ENCODE results near the gene CA10.

CA10 gene

DNA sequence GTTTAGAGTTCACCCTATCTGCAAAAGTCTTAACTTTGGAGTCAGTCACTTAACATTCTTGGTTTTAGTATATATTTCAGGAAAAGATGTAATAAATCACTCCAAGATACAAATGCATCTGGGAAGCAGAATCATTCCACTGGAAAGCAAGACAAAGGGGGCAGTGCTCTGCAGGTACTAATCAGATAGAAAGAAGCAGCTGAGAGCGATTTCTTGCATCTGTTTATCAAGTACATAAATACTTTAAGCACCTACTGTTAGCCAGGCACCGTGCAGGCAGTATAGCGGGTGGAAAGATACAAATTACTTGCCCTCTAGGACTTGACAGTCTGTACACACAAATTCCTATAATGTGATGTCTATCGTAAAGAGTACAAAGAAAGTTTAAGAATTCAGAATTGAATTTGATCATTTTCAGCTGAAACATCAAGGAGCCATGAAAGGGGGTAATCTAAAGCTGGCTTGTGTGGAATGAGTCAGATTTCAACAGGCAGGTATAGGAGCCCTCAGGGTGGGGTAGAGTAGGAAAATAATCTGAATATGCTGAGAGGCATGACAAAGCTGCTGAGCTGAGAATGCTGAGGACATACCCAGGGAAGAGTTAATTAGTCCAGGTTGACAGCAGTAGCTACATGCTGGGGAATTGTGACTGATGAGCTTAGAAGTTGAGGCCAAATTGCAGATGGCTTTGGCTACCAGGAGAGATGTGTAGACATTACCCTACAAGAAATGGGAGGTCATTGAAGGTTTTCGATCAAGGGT, 110.2 kb downstream of the CA10 start:
- H3K4me3 ChIP-seq (ENCODE audit: low read depth, low read length): no peak overlapping the region
- in situ Hi-C loops (cut with HindIII; ENCODE audit: low sequenced_read_pairs): no loop called here
- TF ChIP-seq CTCF (IDR thresholded peaks at IDR 0.05; ENCODE audit: low read depth, low read length): no peak
- no peak for DNase-seq (ENCODE audit: low read depth, low spot score)

- DNase-seq (ENCODE audit: low read depth, low spot score): no peak
- H3K4me3 ChIP-seq (ENCODE audit: low read depth, low read length): no peak overlapping the region
- TF ChIP-seq CTCF (IDR thresholded peaks at IDR 0.05; ENCODE audit: low read depth, low read length): no peak
- in situ Hi-C loops (cut with HindIII; ENCODE audit: low sequenced_read_pairs): no loop called here
These were observed 111.4 kb downstream of the CA10 start for GRCh38 chr17:52047086-52047485.

- TF ChIP-seq CTCF (IDR thresholded peaks at IDR 0.05; ENCODE audit: low read depth, low read length): no peak
- DNase-seq (ENCODE audit: low read depth, low spot score): no peak
- no peak overlapping the region for H3K4me3 ChIP-seq (ENCODE audit: low read depth, low read length)
- in situ Hi-C loops (cut with HindIII; ENCODE audit: low sequenced_read_pairs): no loop called here
These were observed 117.3 kb downstream of the CA10 start for GRCh38 chr17:52041123-52041617.

DNA sequence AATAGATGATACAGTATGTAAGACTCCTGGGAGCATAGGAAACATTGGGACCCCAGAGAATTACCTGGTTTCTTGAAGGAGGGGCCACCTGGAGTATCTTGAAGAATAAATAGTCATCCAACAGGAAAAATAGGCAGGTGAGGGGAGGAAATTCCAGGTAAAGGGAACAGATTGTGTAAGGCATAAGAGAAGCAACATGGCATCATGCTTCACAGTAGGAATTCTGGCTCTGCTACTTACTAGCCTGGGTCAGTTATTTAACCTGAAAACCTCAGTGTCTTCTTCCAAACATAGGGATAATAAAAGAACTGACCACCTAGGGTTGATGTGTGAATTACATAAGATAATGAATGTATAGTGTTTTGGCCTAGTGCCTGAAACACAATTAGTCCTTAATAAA, 122.1 kb downstream of the CA10 start:
- H3K4me3 ChIP-seq (ENCODE audit: low read depth, low read length): no peak overlapping the region
- no peak for DNase-seq (ENCODE audit: low read depth, low spot score)
- no peak for TF ChIP-seq CTCF (IDR thresholded peaks at IDR 0.05; ENCODE audit: low read depth, low read length)
- in situ Hi-C loops (cut with HindIII; ENCODE audit: low sequenced_read_pairs): no loop called here

GRCh38 chr17:52035336-52035915, 123.1 kb downstream of the CA10 start:
- no peak overlapping the region for H3K4me3 ChIP-seq (ENCODE audit: low read depth, low read length)
- no peak for DNase-seq (ENCODE audit: low read depth, low spot score)
- TF ChIP-seq CTCF (IDR thresholded peaks at IDR 0.05; ENCODE audit: low read depth, low read length): no peak
- in situ Hi-C loops (cut with HindIII; ENCODE audit: low sequenced_read_pairs): no loop called here

DNA sequence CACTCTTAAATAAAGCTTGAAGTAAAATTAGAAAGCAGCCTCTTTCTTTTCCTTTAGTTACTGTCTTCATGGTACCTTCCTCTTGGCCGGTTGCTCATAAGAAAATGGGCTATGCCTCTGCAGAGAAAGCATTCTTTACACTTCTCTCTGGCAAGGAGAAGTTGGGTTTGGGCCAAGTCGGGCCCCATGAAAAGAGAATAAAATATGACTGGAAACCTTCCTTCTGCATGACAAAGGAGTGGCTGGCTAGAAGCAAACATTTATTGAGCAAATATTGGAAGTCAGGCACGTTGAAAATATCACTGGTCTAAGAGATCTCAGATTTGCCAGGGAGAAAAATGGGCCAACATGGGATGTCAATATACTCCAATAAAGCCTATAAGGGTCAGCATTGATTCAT, 126.1 kb downstream of the CA10 start:
- in situ Hi-C loops (cut with HindIII; ENCODE audit: low sequenced_read_pairs): no loop called here
- no peak for TF ChIP-seq CTCF (IDR thresholded peaks at IDR 0.05; ENCODE audit: low read depth, low read length)
- DNase-seq (ENCODE audit: low read depth, low spot score): no peak
- H3K4me3 ChIP-seq (ENCODE audit: low read depth, low read length): no peak overlapping the region
